CD4-positive, alpha-beta T cell treated with Interferon gamma for 1 hour (primary cell): Measurements from ENCODE around the gene PCYOX1L.

Source experiments
- DNase-seq: peaks from one replicate; pipeline ENCODE4 v3.0.0-alpha.2; 2020

The PCYOX1L gene

DNA sequence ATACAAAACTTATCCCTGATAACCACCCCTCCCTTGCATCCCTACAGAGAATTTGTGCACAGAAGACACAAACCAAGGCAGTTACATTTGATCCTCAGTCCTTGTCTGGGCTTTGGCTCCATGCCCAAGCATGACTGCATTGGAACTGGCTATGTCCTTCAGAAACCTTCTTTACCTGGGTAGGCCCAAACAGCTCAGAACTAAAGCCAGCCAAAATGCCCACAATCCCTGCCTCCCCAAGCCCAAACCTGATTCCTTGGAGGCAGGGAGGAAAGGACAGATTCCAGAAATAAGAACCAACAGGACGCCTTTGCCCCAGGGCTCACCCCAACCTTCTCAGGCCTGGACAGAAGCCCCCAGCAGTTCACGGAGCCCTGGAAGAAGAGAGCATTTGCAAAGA lies 13.0 kb downstream of the PCYOX1L start:
- no peak for DNase-seq

GRCh38 chr5:149371296-149371962 lies 13.6 kb downstream of the PCYOX1L start:
- peak; percentile 60 for DNase-seq

- DNase-seq = no peak
Measured at GRCh38 chr5:149372076-149372795, 14.4 kb downstream of the PCYOX1L start.

GRCh38 chr5:149372932-149373331 lies 15.1 kb downstream of the PCYOX1L start:
- DNase-seq = no peak

GRCh38 chr5:149374303-149374702 lies 16.5 kb downstream of the PCYOX1L start:
- DNase-seq = no peak

GRCh38 chr5:149374801-149375200 lies 17.0 kb downstream of the PCYOX1L start:
- no peak for DNase-seq

DNA sequence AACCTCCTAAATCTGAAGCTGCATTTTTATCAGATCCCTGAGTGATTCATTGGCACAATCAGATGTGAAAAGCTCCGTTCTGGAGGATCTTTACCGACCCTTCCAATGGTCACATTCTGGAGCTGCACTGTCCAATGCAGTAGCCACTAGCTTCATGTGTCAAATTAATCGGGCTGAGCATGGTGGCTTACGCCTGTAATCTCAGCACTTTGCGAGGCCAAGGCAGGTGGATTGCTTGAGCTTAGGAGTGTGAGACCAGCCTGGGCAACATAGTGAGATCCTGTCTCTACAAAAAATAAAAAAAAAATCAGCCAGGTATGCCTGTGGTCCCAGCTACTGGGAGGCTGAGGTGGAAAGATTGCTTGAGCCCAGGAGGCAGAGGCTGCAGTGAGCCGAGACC lies 17.6 kb downstream of the PCYOX1L start:
- DNase-seq = no peak

- no peak for DNase-seq
Measured at GRCh38 chr5:149376104-149376503, 18.3 kb downstream of the PCYOX1L start.

DNA sequence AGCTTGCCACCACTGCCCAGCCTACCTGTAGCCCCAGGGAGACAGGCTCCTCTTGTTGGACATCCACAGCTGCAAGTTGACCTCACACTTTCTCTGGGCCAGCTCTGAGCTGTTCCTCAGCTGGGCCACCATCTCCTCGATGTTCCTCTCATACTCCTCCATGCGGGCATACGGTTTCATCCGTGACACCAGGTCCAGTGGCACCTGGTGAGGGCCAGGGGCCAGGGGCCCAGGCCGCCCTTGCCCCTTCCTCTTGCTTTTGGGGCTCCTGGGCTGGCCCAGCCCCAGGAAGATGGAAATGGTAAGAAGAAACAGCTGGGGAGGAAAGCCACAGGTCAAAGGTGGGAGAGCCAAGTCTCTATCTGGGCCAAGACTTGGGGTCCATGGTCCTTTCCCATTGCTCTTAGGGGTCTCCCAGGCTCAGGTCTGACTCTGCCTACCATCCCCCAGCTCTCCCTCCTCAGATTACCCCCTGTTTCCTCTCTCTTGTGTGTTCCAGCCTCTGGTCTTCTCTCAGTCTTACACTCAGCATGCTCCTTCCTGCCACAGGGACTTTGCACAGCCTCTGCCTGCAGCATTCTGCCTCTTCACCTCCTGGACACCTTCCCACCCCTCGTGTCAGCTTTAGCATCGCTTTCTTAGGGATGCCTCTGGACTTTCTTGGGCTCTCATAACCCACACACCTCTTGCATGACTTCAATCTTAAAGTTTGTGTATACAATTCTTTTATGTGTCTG lies 19.0 kb downstream of the PCYOX1L start:
- no peak for DNase-seq

DNA sequence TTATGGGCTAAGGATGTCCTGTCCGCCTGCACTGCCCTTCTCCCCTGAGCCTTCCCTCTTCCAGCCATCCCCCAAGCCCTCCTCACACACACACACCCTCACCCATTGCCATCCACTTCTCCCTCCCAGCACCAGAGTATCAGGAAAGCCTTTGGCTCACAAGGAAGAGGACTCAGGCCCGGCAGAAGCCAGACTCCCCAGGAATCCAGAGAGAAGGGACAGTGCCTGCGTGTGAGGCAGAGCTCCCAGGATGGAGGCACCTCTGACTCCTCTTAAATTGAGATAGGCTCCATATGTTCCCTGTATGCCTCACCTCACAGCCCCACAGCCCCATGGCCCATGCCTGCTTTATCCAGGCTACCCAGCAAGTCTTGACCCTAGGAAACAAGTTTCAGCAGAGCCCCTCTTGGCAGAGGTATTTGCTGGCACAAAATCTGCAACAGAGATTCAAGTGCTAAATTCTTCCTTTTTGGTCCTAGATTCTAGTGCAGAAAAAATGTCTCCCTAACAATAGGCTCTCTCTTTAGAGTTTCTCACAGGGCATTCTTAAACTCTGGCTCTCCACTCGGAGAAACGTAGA lies 20.5 kb downstream of the PCYOX1L start:
- no peak for DNase-seq

GRCh38 chr5:149379177-149379761 lies 21.4 kb downstream of the PCYOX1L start, which contains the start of gene IL17B:
Gene IL17B, minus strand, starts transcription at chr5:149379292. Its CDS starts 67 bp downstream, at chr5:149379225.
- DNase-seq = no peak

- no peak for DNase-seq
Measured at GRCh38 chr5:149379818-149380374, 22.1 kb downstream of the PCYOX1L start.

DNA sequence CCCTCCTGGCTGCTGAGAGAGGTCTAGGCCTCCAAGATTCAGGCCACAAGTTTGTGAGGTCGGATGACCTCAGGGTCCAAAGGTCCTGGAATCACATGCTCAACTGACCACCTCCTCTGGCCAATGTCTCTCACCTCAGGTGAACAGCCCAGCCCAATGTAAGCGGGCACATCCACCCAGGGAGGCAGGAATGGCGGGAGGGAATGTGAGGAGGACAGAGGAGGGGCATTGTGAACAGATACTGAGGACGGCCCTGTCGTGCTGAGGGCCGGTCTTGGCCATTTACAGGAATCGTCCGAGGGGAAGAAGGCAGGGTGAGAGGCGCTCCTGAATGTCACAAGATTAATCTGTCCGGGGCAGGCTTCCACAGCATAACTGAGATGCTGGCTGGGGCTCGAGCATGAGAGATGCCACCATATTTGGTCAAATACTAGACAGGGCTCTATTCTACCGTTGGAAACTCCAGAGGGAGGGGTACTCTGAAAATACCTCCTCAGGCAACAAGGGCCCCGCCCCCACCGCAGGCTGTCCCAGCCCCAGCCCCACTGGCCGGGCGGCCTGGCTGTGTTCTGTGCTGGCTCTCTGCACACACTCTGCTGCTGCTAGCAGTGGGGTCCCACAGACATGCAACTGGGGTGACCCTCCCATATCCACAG lies 22.7 kb downstream of the PCYOX1L start:
- no peak for DNase-seq

DNA sequence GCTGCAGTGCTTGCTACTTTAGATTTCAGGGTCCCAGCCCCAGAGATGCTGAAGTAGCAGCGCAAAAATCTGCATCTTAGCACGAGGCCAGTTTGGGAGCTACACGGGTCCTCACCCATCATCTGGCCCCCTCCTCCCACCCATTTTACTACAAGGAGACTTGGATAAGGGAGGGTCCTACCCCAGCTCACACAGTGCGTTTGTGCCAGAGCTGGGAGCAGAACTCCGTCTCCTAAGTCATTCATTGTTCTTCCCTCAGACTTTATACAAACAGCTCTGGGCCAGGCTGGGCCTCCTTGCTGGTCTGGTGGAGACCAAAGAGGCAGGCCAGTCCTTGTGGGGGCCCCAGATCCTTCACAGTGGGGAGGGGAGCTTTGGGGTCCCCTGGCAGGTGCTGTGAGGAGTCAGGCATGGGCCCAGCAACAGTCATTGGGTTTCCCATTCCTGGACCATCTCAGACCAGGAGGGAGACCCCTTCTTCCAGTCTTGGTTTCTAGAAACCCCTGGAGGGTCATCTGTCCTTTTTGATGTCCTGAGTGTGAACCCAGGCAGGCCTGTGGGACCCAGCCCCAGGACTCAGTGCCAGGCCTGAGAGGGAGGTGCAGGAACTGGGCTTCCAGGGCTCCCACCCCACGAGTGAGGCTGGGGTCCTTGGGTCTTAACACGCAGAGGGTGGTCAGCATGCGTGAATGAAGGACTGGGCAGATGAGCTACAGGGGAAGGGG lies 23.6 kb downstream of the PCYOX1L start:
- no peak for DNase-seq

DNA sequence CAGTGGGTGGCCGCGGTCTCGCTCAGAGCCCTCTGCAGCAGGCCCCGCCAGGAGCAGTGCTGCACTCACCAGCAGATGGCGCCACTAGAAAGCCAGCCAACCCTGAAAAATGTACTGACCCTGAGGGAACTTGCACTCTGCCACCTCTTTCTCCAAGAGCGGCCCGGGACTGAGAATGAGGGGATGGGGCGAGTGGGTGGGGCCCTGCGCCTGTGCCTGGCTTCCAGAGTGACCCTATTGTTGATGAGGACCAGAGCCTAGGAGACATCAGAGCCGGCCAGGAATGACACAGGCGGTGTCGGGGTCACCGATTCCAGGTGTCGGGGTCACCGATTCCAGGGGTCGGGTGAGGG lies 24.1 kb downstream of the PCYOX1L start:
- peak; percentile 40 for DNase-seq

DNA sequence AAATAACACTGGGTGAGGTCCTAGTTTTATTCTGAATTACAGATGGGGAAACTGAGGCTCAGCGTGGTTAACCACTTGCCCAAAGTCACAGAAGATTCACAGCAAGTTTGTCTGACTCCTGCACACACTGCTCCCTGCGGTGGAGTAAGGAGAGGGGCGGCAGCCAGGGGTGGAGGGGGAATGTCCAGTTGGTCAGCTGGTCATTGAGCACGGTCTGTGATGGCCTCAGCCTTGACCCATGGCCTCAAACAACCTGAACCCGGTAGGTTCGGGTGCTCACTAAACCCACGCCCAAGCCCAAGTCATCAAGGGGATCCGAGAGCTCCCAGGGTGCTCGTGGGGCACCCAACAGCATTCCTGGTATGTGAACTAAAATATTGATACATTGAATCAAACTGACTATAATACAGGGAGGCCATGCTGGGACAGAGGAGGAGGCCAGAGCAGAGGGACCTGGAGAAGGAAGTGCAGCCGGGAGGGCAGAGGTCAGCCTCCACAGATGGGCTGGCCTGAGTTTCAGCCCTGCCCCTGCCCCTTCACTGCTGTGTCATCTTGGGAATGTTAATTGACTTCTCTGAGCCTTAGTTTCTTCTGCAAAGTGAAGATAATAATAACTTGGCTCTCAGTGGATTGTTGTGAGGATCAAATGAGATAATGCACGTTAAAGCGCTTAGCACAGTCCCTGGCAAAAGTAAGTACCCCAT lies 24.8 kb downstream of the PCYOX1L start:
- no peak for DNase-seq

- DNase-seq = no peak
Measured at GRCh38 chr5:149383399-149383798, 25.6 kb downstream of the PCYOX1L start.

- DNase-seq = no peak
Measured at GRCh38 chr5:149386166-149386565, 28.3 kb downstream of the PCYOX1L start.

GRCh38 chr5:149387081-149387631 lies 29.3 kb downstream of the PCYOX1L start:
- DNase-seq = no peak

GRCh38 chr5:149387982-149388381 lies 30.1 kb downstream of the PCYOX1L start:
- no peak for DNase-seq
